K562 (cell line): ENCODE results near the gene LRRC8E. TPM values are rescaled to one million over a fixed set of nuclear protein-coding genes. Genes with fewer than 3 reads are reported as not detected.

Experiments used
- ATAC-seq: fragments of 200-7000 bp; cut with Tn5 transposase; 3 replicates; pipeline ENCODE4 v1.9.1; 2020; ENCODE audit warnings: moderate library complexity
- BruUV-seq: library from RNA; stranded (reverse); fragments of 400-500 nt; replicated peaks from 2 replicates; lab custom pipeline; 2021; lab: Mats Ljungman, UMichigan
- CTCF ChIA-PET: fragments of 300-600 bp; formaldehyde crosslinking; extraction: SDS; loops from one replicate; lab custom pipeline; 2021; ENCODE audit warnings: low intra/inter-chr PET ratio; lab: Yijun Ruan, JAX
- POLR2A ChIA-PET: fragments of 300-600, 350-650 bp; sonication (Branson Sonifier 250); formaldehyde crosslinking; extraction: SDS; loops from one replicate; lab custom pipeline; 2021; ENCODE audit warnings: antibody characterized with exemption, inconsistent platforms; lab: Yijun Ruan, JAX
- DNase-seq, 4 experiments: peaks; one replicate each; pipeline versions ENCODE4 v3.0.0 to v3.0.0-alpha.2; 2011 to 2018; ENCODE audit warnings: low spot score in 3 of 4, mixed read lengths in 3 of 4; ENCODE audit errors: extremely low read depth in 1 of 4
- FAIRE-seq: peaks from 2 replicates; lab custom pipeline; 2011; peaks lifted over from hg19 to GRCh38; lab: Jason Lieb, UNC
- H2AFZ ChIP-seq: 2 replicates; pipeline ENCODE4 v1.6.0; 2011; ENCODE audit warnings: low read depth, low read length, control low read depth, inconsistent platforms
- H3K27ac ChIP-seq: fragments of 200-600 bp; 3 replicates; pipeline ENCODE4 v1.8.0; 2011; ENCODE audit warnings: low read depth, mild to moderate bottlenecking, control low read depth, inconsistent platforms, low read length, moderate library complexity, mixed read lengths; ENCODE audit errors: extremely low read depth
- H3K27me3 ChIP-seq, 2 experiments: fragments of 300-600 bp in 1 of 2; 2 replicates in 1 of 2; 3 replicates in 1 of 2; pipeline versions ENCODE4 v1.6.0 to v1.8.0; 2011; ENCODE audit warnings: inconsistent platforms in 2 of 2, low read length in 2 of 2, mild to moderate bottlenecking in 1 of 2, mixed read lengths in 1 of 2, moderate library complexity in 1 of 2; ENCODE audit not compliant: control insufficient read depth in 2 of 2, insufficient read depth in 2 of 2
- H3K36me3 ChIP-seq: fragments of 300-600 bp; 3 replicates; pipeline ENCODE4 v1.8.0; 2011; ENCODE audit warnings: mild to moderate bottlenecking, low read length, inconsistent platforms; ENCODE audit not compliant: control insufficient read depth, insufficient read depth
- H3K4me1 ChIP-seq, 2 experiments: fragments of 200-600 bp in 1 of 2; replicated peaks in 1 of 2; 2 replicates in 1 of 2; 3 replicates in 1 of 2; pipeline versions ENCODE4 v1.5.1 to v1.8.0; 2011; ENCODE audit warnings: inconsistent platforms in 2 of 2, low read length in 2 of 2, mild to moderate bottlenecking in 1 of 2, mixed read lengths in 1 of 2, moderate library complexity in 1 of 2; ENCODE audit not compliant: control insufficient read depth in 2 of 2, insufficient read depth in 2 of 2
- H3K4me2 ChIP-seq: 2 replicates; pipeline ENCODE4 v1.6.1; 2011; ENCODE audit warnings: low read length, control low read depth, inconsistent platforms, mixed read lengths; ENCODE audit not compliant: insufficient read depth
- H3K4me3 ChIP-seq: fragments of 200-600 bp; sonication (generic), shearing (Covaris generic); 2 replicates; pipeline ENCODE4 v1.5.1; 2016; ENCODE audit warnings: control low read depth, inconsistent platforms
- H3K79me2 ChIP-seq: fragments of 200-600 bp; 3 replicates; pipeline ENCODE4 v1.8.0; 2011; ENCODE audit warnings: low read length, inconsistent platforms; ENCODE audit not compliant: control insufficient read depth, insufficient read depth
- H3K9ac ChIP-seq, 2 experiments: 2 replicates each; pipeline versions ENCODE4 v1.6.0 to v1.6.1; 2011; ENCODE audit warnings: low read depth in 2 of 2, low read length in 2 of 2, control low read depth in 1 of 2, inconsistent platforms in 1 of 2, mild to moderate bottlenecking in 1 of 2, mixed read lengths in 1 of 2; ENCODE audit not compliant: insufficient read depth in 1 of 2
- H3K9me1 ChIP-seq: one replicate; pipeline ENCODE4 v1.6.0; 2011; ENCODE audit warnings: inconsistent platforms, mild to moderate bottlenecking, low read length, moderate library complexity; ENCODE audit not compliant: control insufficient read depth, insufficient read depth
- H3K9me3 ChIP-seq: replicated peaks from 2 replicates; pipeline ENCODE4 v1.5.1; 2011; ENCODE audit warnings: low read depth, low read length, inconsistent platforms; ENCODE audit not compliant: control insufficient read depth, insufficient read depth
- H4K20me1 ChIP-seq: replicated peaks from 2 replicates; pipeline ENCODE4 v1.6.1; 2011; ENCODE audit warnings: low read length, inconsistent platforms, mixed read lengths; ENCODE audit not compliant: control insufficient read depth, insufficient read depth
- DMBX1 ChIP-seq: fragments of 250-450 bp; sonication (Bioruptor Pico); IDR thresholded peaks from 2 replicates; pipeline ENCODE4 v1.8.0; 2022; ENCODE audit warnings: inconsistent platforms, mild to moderate bottlenecking, moderate library complexity, borderline replicate concordance
- KLF16 ChIP-seq: IDR thresholded peaks from 2 replicates; pipeline ENCODE4 v1.6.1; 2016; ENCODE audit warnings: antibody characterized with exemption
- MAFG ChIP-seq: fragments of 450-650 bp; conservative IDR thresholded peaks from 2 replicates; pipeline ENCODE4 v1.6.1; 2016; ENCODE audit warnings: missing genetic modification characterization, missing compliant biosample characterization
- MAZ ChIP-seq, 2 experiments: fragments of 450-650 bp in 1 of 2; sonication (generic) in 1 of 2; formaldehyde crosslinking; IDR thresholded peaks in 1 of 2; conservative IDR thresholded peaks in 1 of 2; 2 replicates each; pipeline versions ENCODE4 v1.4.0 to v1.5.0; 2020; ENCODE audit warnings: mild to moderate bottlenecking in 1 of 2, missing genetic modification reagents in 1 of 2
- SAP30 ChIP-seq: fragments of 200-600 bp; sonication (generic); IDR thresholded peaks from 2 replicates; pipeline ENCODE4 v1.6.1; 2012; ENCODE audit warnings: borderline replicate concordance, low read depth, mild to moderate bottlenecking, moderate library complexity, low read length, control low read depth, inconsistent platforms; ENCODE audit not compliant: insufficient read depth, poor library complexity, severe bottlenecking
- SP2 ChIP-seq: IDR thresholded peaks from 2 replicates; pipeline ENCODE4 v1.6.1; 2011; ENCODE audit warnings: mild to moderate bottlenecking, low read depth, low read length, moderate library complexity; ENCODE audit not compliant: poor library complexity, severe bottlenecking; ENCODE audit errors: extremely low read depth
- TCF7 ChIP-seq: sonication (generic); IDR thresholded peaks from 2 replicates; pipeline ENCODE4 v1.6.1; 2016; ENCODE audit warnings: antibody characterized with exemption, borderline replicate concordance
- ZEB2 ChIP-seq: fragments of 450-650 bp; IDR thresholded peaks from 2 replicates; pipeline ENCODE4 v1.6.1; 2016
- ZNF175 ChIP-seq: fragments of 200-800 bp; sonication (Bioruptor generic); IDR thresholded peaks from 2 replicates; pipeline ENCODE4 v1.6.1; 2016; ENCODE audit warnings: low read depth, mild to moderate bottlenecking, missing genetic modification characterization, missing compliant biosample characterization
- WGBS: fragments of 100-300 bp; shearing (Covaris generic); methylation state at CpG from one replicate; pipeline ENCODE4 v1.1.6; 2016; ENCODE audit warnings: low coverage, mixed read lengths; ENCODE audit not compliant: insufficient coverage; ENCODE audit errors: missing lambda C conversion rate; 5-methylcytosine and 5-hydroxymethylcytosine counted together
- in situ Hi-C: fragments of 300-500 bp; cut with MboI; formaldehyde crosslinking; loops from 4 replicates; pipeline ENCODE4 v1.15.0; 2018; ENCODE audit warnings: inconsistent platforms, mixed read lengths
- intact Hi-C: fragments of 100-400 bp; cut with micrococcal nuclease; formaldehyde crosslinking; loops from 2 replicates; pipeline ENCODE4 v1.14.2; 2022
- polyA plus RNA-seq, 8 experiments: library from polyadenylated mRNA; depleted of rRNA in 4 of 8; stranded (reverse) in 5 of 8; unstranded in 3 of 8; fragments of >200 nt; fragmentation: Nextera tagmentation in 2 of 8; fragmentation: Illumina TruSeq in 1 of 8; extraction: Ambion mirVana in 2 of 8; extraction: Trizol in 1 of 8; gene quantifications; 2 replicates each; pipeline versions ENCODE4 v1.2.1 to v1.2.3, GENCODE V29; 2011 to 2014; ENCODE audit warnings: inconsistent platforms in 1 of 8, missing spikeins in 1 of 8
- total RNA-seq, 7 experiments: library from RNA; depleted of rRNA in 6 of 7; stranded (reverse); fragments of >200 nt in 6 of 7; fragmentation: Illumina TruSeq in 2 of 7; extraction: Trizol in 2 of 7; gene quantifications; 2 replicates each; pipeline versions ENCODE4 v1.2.1 to v1.2.3, GENCODE V29; 2011 to 2021; ENCODE audit warnings: low replicate concordance in 1 of 7
- TF ChIP-seq, protein P1 (sequence below): fragments of 250-450 bp; sonication (Bioruptor Pico); IDR thresholded peaks from 2 replicates; pipeline ENCODE4 v1.5.0; 2020; ENCODE audit warnings: mild to moderate bottlenecking

Gene LRRC8E
- total and polyA plus RNA-seq, 9 of the 15 experiments (the other 6 are each of a cell fraction or from before 2014, with no cell fraction given): 0.08 to 5.7 (median 3.5) TPM; not detected in 1

DNA sequence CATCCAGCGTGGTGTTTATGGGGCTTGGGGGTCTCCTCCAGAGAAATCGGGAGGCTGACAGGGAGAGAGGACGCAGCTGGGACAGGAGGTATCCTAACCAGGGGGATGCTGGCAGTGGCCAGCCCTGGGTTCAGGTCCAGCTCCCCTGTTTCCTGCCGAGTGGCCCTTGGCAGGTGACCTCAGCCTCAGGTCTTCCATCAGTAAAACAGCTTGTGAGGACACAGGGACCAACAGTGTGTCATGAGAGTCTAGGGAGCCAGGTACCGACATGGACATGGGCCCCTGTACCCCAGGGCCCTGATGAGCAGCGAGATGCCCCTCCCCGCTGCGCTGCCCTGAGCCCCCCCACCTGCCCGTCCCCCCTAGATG lies 38.7 kb upstream of the LRRC8E start:
- Histone ChIP-seq H3K9ac (no peak overlapping the region), H3K79me2 (no peaks in the 10 kb centered on the region), H4K20me1 (peaks cover 26% of the 10 kb centered on the region), H3K36me3 (no peaks in the 10 kb centered on the region), H3K4me2 (no peak overlapping the region), H3K4me1 (peaks cover 8 to 58% of the 10 kb centered on the region in 2 experiments; a peak in 4 of 5 replicates), H3K9me3 (no peaks in the 10 kb centered on the region), H3K9me1 (no peaks in the 10 kb centered on the region), H3K27me3 (peaks cover 22 to 66% of the 10 kb centered on the region in 2 experiments; a peak in 4 of 5 replicates), H3K4me3 (no peak overlapping the region), H3K27ac (no peak overlapping the region), H2AFZ (no peak overlapping the region)
- TF ChIP-seq SAP30 (no peak), MAZ (CRISPR knock-in tag; conservative IDR thresholded peaks at IDR 0.05 in 1 of 2, IDR thresholded peaks at IDR 0.05 in 1 of 2) (no peak), SP2 (no peak), ZEB2 (no peak), ZNF175 (no peak), DMBX1 (no peak), KLF16 (no peak), MAFG (tag) (no peak), TCF7 (no peak)
- TF ChIP-seq, protein P1, sequence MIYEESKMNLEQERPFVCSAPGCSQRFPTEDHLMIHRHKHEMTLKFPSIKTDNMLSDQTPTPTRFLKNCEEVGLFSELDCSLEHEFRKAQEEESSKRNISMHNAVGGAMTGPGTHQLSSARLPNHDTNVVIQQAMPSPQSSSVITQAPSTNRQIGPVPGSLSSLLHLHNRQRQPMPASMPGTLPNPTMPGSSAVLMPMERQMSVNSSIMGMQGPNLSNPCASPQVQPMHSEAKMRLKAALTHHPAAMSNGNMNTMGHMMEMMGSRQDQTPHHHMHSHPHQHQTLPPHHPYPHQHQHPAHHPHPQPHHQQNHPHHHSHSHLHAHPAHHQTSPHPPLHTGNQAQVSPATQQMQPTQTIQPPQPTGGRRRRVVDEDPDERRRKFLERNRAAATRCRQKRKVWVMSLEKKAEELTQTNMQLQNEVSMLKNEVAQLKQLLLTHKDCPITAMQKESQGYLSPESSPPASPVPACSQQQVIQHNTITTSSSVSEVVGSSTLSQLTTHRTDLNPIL (CRISPR knock-in tag): no peak
- FAIRE-seq (no peak), DNase-seq (no peak), ATAC-seq (no peak)
- ChIA-PET CTCF (no interaction called here), POLR2A (interaction anchor here (0.6 to 1.0 kb wide), 3 partner anchors 15 to 266 kb away, joined by 3 to 6 read pairs (median 5); no protein-coding TSS in a partner anchor)
- WGBS: 4% methylated on average over 5 of the region's 9 CpGs
- intact Hi-C loops (no loop called here), in situ Hi-C loops (no loop called here)
- no TSS peak for BruUV-seq
